ENCODE results near the gene ADCYAP1.

ADCYAP1 gene

DNA sequence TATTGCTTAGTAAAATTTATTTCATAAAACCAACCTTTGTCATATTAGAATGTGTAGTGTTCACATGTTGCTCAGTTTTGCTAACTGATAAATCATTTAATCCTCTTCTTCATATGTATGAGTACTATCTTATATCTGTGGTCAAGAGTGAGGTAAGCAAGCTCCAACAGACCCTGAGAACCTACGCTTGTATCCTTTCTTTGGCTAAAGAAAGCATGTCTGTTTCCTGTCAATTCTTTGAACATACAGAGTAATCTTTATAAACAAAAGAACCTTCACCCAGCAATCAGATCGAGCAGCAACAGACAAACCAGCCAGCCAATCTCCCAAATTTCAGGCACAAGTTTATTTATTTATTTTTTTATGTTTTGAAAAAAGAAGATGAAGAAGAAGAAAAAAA, 6.4 kb downstream of the ADCYAP1 start:
- no peak for DNase-seq

DNA sequence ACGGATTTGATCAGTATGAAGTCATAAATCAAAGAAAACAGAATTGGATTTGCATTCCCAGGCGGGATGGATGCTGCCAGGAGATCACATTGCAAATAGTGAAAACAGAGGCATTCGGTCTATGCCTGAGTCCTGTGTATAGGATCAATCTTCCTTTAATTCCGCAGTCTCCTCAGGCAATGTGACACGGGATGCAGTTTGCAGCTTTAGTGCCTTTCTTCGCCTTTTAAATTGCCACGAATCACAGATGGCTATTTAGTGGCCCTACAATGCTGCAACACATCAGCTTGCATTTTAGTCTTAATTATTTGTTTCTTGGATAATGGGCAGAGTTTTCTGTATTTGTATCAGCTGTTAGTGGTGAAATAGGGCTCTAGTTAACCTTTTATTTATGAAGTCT, 6.8 kb downstream of the ADCYAP1 start:
- no peak for DNase-seq

DNA sequence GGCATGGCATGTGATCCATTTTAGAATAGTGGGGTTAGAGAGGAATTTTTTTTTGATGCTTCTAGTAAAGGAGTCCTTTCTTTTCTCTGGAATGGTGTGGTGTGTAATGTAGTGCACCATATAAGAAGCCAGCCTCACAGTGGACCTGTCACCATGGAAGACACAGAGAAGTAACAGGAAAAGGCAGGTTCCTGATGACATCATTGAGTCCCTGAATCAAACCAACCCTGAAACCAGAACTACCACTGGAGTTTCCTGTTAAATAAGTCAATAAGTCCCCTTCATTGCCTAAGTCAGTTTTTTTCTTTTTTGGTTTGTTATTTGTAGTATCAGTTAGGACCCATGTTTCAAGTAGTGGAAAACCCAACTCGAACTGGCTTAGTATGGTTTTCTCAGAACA, 11.9 kb downstream of the ADCYAP1 start:
- no peak for DNase-seq

DNA sequence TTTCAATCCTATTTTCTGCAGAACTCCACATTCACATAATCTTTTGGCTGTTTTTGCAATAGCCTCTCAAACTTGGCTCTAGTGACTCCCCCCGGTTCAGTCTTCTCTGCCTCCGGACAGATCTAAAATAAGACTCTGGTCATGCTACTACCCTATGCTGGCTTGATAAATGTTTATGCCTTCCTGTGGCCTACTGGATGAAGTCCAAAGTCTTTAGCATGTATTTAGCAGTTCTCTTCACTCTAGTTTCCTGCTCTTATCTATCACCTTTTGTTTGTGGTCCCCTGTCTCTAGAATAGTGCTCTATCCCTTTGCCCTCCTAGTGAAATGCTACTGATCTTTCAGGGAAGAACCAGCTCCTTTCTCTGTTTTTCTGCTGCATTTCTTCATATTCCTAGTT, 14.4 kb downstream of the ADCYAP1 start:
- DNase-seq = no peak

DNA sequence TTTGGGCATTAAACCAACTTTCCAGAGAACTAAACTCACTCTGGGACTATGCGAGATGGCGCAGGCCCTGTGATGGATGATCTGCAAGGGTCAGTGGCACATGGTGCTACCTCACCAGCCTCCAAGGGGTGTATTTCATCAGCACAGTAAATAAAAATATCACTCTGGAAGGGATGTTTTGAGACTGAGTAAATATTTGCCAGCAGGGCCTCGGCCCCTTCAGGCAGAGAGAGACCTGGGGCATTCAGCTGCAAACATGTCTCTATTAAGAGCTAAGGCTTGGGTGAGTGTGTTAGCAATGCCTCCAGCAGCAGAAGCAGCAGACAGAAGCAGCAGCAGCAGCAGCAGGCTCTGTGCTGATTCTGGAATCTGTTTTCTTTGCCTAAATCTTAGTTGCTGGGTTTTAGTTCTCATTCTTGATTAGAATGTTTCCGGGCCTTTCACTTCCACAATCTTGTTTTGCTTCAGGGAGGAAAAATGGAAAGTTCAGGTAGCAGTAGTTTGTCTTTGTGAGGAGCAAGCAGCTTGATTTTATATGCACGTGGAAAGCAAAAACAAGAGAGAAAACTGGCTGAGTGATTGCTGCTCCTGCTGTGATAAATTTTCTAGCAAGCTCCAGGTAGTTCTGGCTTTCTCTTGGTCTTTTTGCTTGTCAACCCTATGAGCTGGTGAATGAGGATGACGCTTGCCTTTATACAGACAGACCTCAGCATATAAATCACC, 18.6 kb downstream of the ADCYAP1 start:
- DNase-seq = no peak

DNA sequence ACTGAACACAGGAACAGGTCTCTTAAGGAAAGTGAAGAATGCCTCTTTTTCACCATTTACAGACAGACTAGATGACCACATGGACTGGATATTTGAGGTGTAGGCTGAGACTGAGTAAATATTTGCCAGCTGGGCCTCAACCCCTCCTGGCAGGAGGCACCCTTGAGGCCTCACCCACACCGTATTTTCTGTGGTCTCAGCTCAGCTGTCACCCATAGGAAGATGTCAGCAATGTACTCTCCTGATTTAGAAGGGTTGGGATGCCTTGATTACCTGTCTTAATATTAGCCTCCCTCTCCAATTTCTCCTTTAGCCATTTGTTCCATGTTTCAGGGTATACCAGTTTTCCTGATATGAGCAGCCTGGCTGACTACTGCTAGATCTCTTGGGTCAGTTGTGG, 20.3 kb downstream of the ADCYAP1 start:
- DNase-seq = no peak

DNA sequence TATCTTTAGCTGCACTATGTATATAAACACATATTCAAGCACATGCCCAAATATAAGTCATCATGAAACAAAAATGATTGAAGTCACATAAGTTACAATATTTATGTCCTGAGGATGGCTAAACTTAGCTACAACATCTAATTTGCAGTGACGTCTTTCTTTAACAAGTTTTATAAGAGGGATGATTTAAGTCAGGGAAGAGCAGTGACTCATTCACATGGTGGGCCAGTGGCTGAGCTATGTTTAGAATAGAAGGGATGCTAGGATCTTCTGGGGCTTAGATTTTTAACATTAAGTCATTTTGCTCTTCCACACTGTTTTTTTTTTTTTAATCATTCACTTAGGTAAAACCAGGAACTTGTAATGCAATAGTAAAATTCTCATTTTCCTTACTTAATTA, 22.3 kb downstream of the ADCYAP1 start:
- DNase-seq = no peak

DNA sequence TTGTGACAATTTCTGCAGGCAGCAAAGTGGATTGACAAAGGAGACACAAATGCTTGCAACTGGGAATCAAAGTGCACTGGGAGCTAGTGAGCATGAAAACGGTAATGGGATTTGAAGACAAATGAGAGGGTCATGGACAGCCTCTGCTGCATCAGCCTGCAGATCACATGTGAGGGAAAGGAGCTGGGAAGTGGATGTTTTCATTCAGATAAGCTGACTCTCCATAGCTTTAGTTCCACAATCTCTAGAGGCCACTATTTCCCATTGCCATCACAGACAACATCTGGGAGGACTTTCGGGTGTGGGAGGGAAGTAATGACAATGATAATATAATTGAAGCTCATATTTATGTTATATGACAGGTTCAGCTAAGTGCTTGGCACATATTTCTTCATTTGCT, 28.4 kb downstream of the ADCYAP1 start:
- DNase-seq = no peak

DNA sequence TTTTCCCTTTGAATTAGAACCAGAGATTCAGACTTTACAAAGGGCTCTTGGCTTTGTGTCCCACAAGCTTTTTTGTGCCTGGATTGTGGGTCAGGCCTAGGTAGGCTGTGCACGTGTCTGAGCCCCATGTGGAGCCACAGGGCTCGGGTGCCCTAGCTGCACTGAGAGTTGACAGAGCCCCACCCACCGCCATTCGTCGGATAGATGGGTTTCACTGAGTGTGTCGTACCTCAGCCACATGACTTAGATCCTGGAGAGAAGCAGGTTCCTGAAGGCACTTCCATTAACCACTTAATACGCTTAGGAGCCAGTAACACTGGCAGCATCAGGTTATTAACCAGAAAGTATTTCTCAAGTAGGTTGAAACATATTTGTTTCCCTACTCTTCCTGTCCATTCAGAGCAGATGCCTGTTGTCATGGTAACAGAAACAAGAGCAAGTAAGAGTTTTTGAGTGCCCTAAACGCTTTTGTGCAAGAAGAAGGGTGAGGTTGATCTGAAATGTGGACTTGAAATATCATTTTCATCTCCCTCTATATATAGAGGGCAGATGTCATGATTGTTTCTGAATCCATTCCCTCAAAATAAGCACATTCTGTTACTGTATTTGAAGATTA, 30.0 kb downstream of the ADCYAP1 start:
- DNase-seq = no peak

DNA sequence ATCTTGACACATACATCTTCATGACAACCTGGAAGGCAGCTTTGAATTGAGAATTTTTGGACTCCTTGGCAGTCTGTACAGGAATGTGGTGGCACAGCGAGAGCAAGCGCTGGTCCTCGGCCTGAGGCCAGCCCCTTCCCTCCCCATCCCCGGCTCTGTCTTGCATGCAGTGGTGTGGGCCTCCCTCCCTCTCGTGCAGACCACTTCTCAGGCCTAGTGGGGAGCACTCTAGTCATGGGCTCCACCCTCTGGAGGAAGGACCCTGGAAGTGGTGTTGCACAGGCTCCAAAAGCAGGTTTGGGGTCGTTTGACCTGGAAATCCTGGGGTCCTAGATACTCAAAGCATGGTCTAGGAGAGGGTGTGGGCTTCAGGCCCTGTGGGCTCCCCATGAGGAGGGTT, 32.3 kb downstream of the ADCYAP1 start:
- DNase-seq = no peak

DNA sequence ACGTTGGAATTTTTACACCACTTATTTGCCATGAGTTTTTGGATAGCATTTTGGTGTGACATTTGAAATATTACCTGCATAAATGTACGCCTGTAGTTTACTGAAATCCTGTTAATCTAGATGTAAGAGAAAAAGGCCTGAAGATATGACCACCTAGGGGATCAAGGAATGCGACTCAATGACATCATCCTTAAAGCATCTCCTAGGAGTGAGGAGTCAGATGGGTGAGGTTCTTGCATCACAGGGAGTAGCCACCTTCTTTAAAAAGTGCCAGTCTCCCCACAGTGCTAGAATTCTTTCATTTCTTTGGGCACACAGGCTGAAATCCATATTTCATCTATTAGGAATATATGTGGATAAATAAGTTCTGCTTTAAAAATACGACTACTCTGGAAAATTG, 34.5 kb downstream of the ADCYAP1 start:
- no peak for DNase-seq

DNA sequence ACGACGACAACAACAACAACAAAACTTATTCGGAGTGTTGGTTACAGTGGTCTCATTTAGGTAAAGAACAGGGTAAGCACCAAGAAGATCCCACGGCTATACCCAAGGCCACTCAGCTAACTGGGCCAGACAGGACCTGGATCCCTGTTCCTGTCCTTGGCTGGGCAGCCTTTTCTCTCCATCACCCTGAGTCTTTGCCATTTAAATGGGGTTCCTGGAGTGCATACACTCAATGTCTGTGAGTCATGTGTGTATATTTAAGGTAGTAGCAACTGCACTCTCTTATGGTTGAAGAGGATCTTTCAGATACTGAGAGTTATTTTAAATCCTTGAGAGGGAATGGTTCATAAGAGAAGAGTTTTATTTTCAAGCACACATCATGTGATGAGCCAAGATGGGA, 35.3 kb downstream of the ADCYAP1 start:
- no peak for DNase-seq

DNA sequence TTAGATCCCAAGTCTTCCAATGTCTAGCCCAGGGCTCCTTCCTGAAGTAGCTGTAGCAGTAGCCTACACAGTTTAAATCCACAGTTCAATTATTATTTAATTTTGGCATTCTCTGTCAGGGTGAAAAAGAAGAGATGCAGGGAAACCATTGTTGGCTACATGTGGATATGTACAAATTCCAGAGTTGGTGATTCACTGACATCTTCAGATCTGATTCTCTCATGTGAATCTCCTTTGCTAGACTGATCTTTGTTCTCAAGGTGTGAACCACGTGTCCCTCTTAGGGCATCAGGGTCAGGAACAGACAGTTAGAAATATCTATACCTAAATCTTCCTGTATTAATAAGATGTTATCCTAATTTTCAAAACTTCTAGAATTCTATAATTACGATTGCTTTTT, 36.7 kb downstream of the ADCYAP1 start:
- no peak for DNase-seq

DNA sequence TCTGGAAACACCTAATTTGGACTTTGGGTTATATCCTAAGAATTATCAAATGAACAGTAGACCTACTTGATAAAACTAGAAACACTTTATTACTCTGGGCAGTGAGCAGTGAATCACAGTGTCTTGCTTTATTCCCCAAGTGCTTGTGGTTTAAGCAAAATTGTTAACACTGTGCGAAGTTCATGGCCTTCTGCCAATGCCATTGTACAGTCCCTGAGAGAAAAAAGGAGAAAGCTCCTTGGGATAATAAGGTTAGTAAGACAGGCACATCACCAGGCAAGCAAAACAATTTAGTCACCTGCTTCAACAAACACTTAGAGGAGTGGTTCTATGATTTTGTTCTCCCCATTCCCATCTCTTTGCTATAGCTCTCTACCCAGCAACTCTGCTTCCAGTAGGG, 39.8 kb downstream of the ADCYAP1 start:
- DNase-seq = no peak

DNA sequence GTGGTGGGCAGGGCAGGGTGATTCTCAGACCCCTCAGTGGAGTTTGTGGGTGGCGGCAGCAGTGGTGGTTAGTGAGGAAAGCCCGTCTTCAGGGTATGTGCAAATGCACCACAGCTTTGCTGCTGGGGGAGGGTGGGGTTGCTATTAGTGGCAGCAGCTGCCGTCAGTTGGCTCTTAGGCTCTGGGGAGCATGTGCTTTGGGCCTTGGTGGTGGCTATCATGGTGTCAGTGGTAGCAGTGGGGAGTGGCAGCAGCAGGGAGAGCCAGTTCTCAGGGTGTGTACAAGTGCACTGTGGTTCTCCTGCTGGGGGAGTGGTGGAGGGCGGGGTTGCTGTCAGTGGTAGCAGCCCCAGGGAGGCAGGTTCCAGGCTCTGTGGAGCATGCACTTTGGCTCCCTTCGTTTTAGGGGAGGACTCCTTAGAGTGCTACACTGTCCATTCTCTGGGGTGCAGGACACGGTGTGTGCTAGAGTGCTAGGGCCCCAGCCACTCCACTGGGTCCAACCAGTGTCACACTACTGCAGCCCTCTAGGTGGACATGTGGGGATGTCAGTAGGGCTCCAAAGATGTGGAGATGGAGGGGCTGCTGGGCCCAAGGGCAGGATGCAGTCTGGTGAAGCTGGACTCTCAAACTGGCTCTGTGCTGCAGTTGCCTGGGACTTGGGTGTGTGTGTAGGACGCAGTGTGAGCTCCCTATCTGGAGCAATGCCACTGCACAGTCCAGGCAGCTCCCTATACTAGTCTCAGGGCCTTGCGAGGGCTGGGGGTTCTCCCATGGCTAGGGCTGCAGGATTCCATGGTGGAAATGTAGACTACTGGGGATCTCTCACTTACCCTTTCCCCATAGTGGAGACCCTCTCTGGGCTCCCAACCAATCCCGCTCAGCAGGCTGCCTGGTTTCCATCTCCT, 45.3 kb downstream of the ADCYAP1 start:
- no peak for DNase-seq

DNA sequence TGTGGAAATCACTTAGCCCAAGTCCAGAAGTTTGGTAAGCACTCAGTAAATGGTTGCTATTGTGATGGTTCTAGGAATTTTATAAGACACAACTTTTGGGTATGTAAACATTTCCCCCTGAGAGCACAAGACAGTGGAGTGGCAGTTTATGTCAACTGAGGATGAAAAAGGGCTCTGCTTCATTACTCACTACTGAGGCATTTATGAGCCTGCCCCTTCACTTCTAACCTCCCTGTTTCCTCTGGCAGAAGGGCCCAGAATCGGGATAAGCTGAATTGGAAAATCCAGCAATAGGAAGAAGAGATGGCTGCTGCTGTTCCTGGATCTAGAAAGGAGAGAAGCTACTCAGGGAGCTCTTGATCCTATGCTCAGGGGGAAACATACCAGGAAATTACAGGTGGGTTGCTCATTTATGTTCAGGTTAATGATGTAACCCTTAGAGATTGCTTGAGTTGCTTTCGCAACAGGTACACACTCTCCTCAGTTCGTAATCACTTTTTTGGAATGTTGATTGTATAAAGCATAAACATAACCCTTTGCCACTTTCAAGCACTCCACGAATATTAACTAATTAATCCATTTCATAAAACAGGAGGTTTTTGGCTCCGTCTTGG, 46.3 kb downstream of the ADCYAP1 start:
- no peak for DNase-seq

DNA sequence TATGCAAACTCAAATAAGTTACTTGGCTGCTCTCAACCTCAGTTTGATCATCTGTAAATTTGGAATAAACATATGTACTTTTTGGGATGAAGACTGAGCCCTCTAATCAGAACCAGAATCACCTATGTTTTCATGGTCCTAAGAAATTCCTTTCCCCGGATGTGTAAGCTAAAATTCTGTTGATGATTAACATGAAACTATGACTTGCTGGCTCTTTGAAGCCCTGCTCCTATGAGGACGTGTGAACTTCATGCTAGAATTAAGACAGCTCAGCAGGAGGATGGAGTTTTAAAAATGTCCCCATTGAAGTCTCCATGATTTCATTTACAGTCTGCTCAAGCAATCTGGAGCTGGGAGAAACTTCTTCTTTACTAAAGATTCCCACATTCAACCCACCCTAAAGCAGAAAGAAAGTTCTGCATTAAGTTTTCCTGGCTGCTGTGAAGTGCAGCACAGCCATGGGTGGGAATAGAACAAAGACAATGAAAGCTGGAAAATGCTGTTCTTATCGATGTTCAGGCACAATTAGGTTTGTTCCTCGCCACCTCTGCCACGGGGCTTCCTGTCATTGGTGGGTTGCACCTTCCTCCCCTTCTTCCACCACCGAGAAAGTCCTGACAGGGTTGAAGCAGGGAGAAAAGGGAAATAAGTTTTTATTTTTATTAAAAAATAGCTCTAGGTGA, 50.9 kb downstream of the ADCYAP1 start:
- DNase-seq = no peak

DNA sequence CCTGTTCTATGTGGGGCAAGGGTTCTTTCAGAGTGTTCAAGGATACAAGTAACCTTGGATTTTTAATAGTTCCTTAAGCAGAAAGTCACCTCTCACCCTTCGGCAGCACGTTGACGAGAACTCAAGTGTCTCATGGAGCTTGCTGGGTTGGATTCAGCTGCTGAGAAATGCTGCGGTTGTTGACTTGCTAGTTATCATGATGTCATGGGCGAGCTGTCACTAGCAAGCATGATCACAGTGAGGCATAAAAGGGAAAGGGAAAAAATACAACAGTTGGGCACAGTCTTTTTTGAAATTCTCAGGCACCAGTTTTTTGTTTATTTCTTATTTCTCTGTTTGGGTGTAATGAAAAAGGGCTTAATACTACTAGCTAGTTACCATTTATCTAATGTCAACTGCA, 53.2 kb downstream of the ADCYAP1 start:
- DNase-seq = no peak

DNA sequence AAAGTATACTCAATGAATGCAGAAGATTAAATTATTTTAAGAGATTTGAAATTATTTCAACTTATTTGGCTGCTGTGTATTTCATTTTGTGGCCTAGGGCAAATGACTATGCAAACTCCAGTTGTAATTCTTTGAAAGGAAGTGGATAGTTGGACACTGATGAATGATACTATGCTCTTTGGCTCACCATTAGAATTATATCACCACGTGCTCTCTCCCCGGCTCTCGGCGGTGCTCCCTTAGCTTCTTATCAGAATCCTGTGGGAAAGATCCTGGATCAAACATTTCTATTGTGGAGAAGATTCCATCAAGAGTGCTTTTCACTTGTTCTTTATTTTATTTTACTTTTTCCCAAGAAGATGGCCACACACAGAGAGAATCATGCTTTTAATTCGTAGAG, 55.2 kb downstream of the ADCYAP1 start:
- no peak for DNase-seq

Measured in DMS 273 treated with DMSO at 0.1 percent for 48 hours (cell line).